SK-N-SH treated with all-trans-retinoic acid at 6 μM for 48 hours (cell line): ENCODE results near the gene ARFIP1.

Experiments
- ATAC-seq: fragments of 200-7000 bp; cut with Tn5 transposase; 3 replicates; pipeline ENCODE4 v1.9.1; 2020; ENCODE audit warnings: mild to moderate bottlenecking, moderate library complexity
- ARNTL ChIP-seq: fragments of 450-650 bp; formaldehyde crosslinking; IDR thresholded peaks from 2 replicates; pipeline ENCODE4 v1.5.0; 2020; ENCODE audit warnings: low read depth, mild to moderate bottlenecking, moderate library complexity, borderline replicate concordance
- BACH2 ChIP-seq: fragments of 250-450 bp; sonication (Bioruptor Pico); IDR thresholded peaks from 2 replicates; pipeline ENCODE4 v1.9.0; 2021; ENCODE audit warnings: mild to moderate bottlenecking, borderline replicate concordance
- ESRRG ChIP-seq: fragments of 250-450 bp; sonication (Bioruptor Pico); IDR thresholded peaks from 2 replicates; pipeline ENCODE4 v1.6.1; 2021; ENCODE audit warnings: mild to moderate bottlenecking
- GLIS3 ChIP-seq: fragments of 250-450 bp; sonication (Bioruptor Pico); IDR thresholded peaks from 2 replicates; pipeline ENCODE4 v1.5.0; 2020; ENCODE audit warnings: mild to moderate bottlenecking, moderate library complexity
- ISL1 ChIP-seq: fragments of 250-450 bp; sonication (Bioruptor Pico); IDR thresholded peaks from 2 replicates; pipeline ENCODE4 v2.1.2; 2022; ENCODE audit warnings: mild to moderate bottlenecking, moderate library complexity
- OSR1 ChIP-seq: fragments of 250-450 bp; sonication (Bioruptor Pico); IDR thresholded peaks from 2 replicates; pipeline ENCODE4 v1.8.0; 2022; ENCODE audit warnings: moderate library complexity, mild to moderate bottlenecking, inconsistent platforms
- PATZ1 ChIP-seq: fragments of 250-450 bp; sonication (Bioruptor Pico); IDR thresholded peaks from 2 replicates; pipeline ENCODE4 v1.8.0; 2020; ENCODE audit warnings: mild to moderate bottlenecking, moderate library complexity, borderline replicate concordance
- PPARA ChIP-seq: fragments of 250-450 bp; sonication (Bioruptor Pico); IDR thresholded peaks from 2 replicates; pipeline ENCODE4 v1.5.0; 2020; ENCODE audit warnings: mild to moderate bottlenecking, borderline replicate concordance
- SNAI2 ChIP-seq: fragments of 250-450 bp; sonication (Bioruptor Pico); IDR thresholded peaks from 2 replicates; pipeline ENCODE4 v1.5.0; 2020; ENCODE audit warnings: mild to moderate bottlenecking, moderate library complexity
- TCF4 ChIP-seq: fragments of 250-450 bp; sonication (Bioruptor Pico); IDR thresholded peaks from 2 replicates; pipeline ENCODE4 v1.8.0; 2021; ENCODE audit warnings: mild to moderate bottlenecking, moderate library complexity, borderline replicate concordance
- TOX ChIP-seq: fragments of 250-450 bp; sonication (Bioruptor Pico); IDR thresholded peaks from 2 replicates; pipeline ENCODE4 v1.8.0; 2021; ENCODE audit warnings: mild to moderate bottlenecking, moderate library complexity, borderline replicate concordance
- TSHZ2 ChIP-seq: fragments of 250-450 bp; sonication (Bioruptor Pico); IDR thresholded peaks from 2 replicates; pipeline ENCODE4 v1.5.0; 2020; ENCODE audit warnings: mild to moderate bottlenecking, moderate library complexity
- ZC3H10 ChIP-seq: fragments of 250-450 bp; sonication (Bioruptor Pico); IDR thresholded peaks from 2 replicates; pipeline ENCODE4 v1.5.1; 2021; ENCODE audit warnings: mild to moderate bottlenecking, moderate library complexity
- ZFP3 ChIP-seq: fragments of 250-450 bp; sonication (Bioruptor Pico); IDR thresholded peaks from 2 replicates; pipeline ENCODE4 v1.5.0; 2020; ENCODE audit warnings: mild to moderate bottlenecking, moderate library complexity
- ZFP30 ChIP-seq: fragments of 450-650 bp; formaldehyde crosslinking; IDR thresholded peaks from 2 replicates; pipeline ENCODE4 v1.5.0; 2022; ENCODE audit warnings: mild to moderate bottlenecking, moderate library complexity
- ZNF565 ChIP-seq: fragments of 450-650 bp; formaldehyde crosslinking; conservative IDR thresholded peaks from 2 replicates; pipeline ENCODE4 v1.5.0; 2020; ENCODE audit warnings: low read depth, mild to moderate bottlenecking, moderate library complexity
- ZNF70 ChIP-seq: fragments of 450-650 bp; formaldehyde crosslinking; IDR thresholded peaks from 2 replicates; pipeline ENCODE4 v1.5.0; 2020; ENCODE audit warnings: mild to moderate bottlenecking, moderate library complexity
- ZNF8 ChIP-seq: fragments of 450-650 bp; formaldehyde crosslinking; IDR thresholded peaks from 2 replicates; pipeline ENCODE4 v1.5.0; 2020; ENCODE audit warnings: mild to moderate bottlenecking, moderate library complexity
- TF ChIP-seq, protein P1 (sequence below): fragments of 250-450 bp; sonication (Bioruptor Pico); IDR thresholded peaks from 2 replicates; pipeline ENCODE4 v1.5.1; 2020; ENCODE audit warnings: low read depth, mild to moderate bottlenecking, moderate library complexity
- TF ChIP-seq, protein P2 (sequence below): fragments of 250-450 bp; sonication (Bioruptor Pico); IDR thresholded peaks from 2 replicates; pipeline ENCODE4 v1.5.1; 2021; ENCODE audit warnings: mild to moderate bottlenecking, moderate library complexity
- TF ChIP-seq, protein P3 (sequence below): fragments of 250-450 bp; sonication (Bioruptor Pico); IDR thresholded peaks from 2 replicates; pipeline ENCODE4 v1.8.0; 2021; ENCODE audit warnings: low read depth, mild to moderate bottlenecking, moderate library complexity, borderline replicate concordance

Gene ARFIP1

DNA sequence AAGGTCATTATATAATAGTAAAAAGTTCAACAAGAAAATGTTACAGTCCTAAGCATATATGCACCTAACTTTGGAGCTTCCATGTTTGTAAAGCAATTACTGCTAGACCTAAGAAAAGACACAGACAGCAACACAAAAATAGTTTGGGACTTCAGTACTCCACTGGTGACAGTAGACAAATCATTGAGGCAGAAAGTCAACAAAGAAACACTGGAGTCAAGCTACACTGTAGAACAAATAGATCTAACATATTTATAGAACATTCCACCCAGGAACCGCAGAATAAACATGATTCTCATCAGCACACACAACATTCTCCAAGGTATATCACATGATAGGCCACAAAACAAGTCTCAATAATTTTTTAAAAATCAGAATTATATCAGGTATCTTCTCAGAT is 42.6 kb downstream of the ARFIP1 start:
- no peak for ATAC-seq
- TF ChIP-seq ISL1 (CRISPR knock-in tag) (no peak), OSR1 (no peak), GLIS3 (no peak), TSHZ2 (CRISPR knock-in tag) (no peak), TOX (CRISPR knock-in tag) (no peak), ZNF8 (CRISPR knock-in tag) (no peak), ZFP30 (CRISPR knock-in tag) (no peak), ZNF70 (CRISPR knock-in tag) (no peak), SNAI2 (CRISPR knock-in tag) (no peak), PATZ1 (CRISPR knock-in tag) (no peak), ZC3H10 (CRISPR knock-in tag) (no peak), PPARA (CRISPR knock-in tag) (no peak), ZFP3 (no peak), ARNTL (no peak)
- TF ChIP-seq, protein P1, sequence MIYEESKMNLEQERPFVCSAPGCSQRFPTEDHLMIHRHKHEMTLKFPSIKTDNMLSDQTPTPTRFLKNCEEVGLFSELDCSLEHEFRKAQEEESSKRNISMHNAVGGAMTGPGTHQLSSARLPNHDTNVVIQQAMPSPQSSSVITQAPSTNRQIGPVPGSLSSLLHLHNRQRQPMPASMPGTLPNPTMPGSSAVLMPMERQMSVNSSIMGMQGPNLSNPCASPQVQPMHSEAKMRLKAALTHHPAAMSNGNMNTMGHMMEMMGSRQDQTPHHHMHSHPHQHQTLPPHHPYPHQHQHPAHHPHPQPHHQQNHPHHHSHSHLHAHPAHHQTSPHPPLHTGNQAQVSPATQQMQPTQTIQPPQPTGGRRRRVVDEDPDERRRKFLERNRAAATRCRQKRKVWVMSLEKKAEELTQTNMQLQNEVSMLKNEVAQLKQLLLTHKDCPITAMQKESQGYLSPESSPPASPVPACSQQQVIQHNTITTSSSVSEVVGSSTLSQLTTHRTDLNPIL (CRISPR knock-in tag): no peak
- TF ChIP-seq, protein P2, sequence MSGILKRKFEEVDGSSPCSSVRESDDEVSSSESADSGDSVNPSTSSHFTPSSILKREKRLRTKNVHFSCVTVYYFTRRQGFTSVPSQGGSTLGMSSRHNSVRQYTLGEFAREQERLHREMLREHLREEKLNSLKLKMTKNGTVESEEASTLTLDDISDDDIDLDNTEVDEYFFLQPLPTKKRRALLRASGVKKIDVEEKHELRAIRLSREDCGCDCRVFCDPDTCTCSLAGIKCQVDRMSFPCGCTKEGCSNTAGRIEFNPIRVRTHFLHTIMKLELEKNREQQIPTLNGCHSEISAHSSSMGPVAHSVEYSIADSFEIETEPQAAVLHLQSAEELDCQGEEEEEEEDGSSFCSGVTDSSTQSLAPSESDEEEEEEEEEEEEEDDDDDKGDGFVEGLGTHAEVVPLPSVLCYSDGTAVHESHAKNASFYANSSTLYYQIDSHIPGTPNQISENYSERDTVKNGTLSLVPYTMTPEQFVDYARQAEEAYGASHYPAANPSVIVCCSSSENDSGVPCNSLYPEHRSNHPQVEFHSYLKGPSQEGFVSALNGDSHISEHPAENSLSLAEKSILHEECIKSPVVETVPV (CRISPR knock-in tag): no peak

GRCh38 chr4:152824561-152824960 is 44.8 kb downstream of the ARFIP1 start:
- TF ChIP-seq TOX (CRISPR knock-in tag) (no peak), ESRRG (CRISPR knock-in tag) (no peak), ZFP30 (CRISPR knock-in tag) (no peak), GLIS3 (no peak), BACH2 (no peak), SNAI2 (CRISPR knock-in tag) (no peak), ZC3H10 (CRISPR knock-in tag) (no peak), ZNF565 (no peak), TCF4 (no peak), TSHZ2 (CRISPR knock-in tag) (no peak), ZNF70 (CRISPR knock-in tag) (no peak), ZFP3 (no peak), OSR1 (no peak), PPARA (CRISPR knock-in tag) (no peak)
- TF ChIP-seq, protein P3, sequence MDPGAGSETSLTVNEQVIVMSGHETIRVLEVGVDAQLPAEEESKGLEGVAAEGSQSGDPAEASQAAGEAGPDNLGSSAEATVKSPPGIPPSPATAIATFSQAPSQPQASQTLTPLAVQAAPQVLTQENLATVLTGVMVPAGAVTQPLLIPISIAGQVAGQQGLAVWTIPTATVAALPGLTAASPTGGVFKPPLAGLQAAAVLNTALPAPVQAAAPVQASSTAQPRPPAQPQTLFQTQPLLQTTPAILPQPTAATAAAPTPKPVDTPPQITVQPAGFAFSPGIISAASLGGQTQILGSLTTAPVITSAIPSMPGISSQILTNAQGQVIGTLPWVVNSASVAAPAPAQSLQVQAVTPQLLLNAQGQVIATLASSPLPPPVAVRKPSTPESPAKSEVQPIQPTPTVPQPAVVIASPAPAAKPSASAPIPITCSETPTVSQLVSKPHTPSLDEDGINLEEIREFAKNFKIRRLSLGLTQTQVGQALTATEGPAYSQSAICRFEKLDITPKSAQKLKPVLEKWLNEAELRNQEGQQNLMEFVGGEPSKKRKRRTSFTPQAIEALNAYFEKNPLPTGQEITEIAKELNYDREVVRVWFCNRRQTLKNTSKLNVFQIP (CRISPR knock-in tag): no peak
- TF ChIP-seq, protein P2 (CRISPR knock-in tag): no peak
- TF ChIP-seq, protein P1 (CRISPR knock-in tag): no peak

More at GRCh38 chr4:152824561-152824960, 44.8 kb downstream of the ARFIP1 start:
- ATAC-seq: no peak
